Measurements from ENCODE around the gene HCN2. TPM values are rescaled to one million over a fixed set of nuclear protein-coding genes. Genes with fewer than 3 reads are reported as not detected.

The HCN2 gene
- total RNA-seq (2021) (1.5 and 2.0 TPM in 2 replicates), Bru-seq, nascent RNA (percentile 15 among the genes with signal in this experiment), BruChase-seq, experiment 1, labeled RNA remaining after a 2-hour chase (percentile 20 among the genes with signal in this experiment), BruChase-seq, experiment 2, labeled RNA remaining after a 6-hour chase (percentile 47 among the genes with signal in this experiment)
- long read RNA-seq = 0 reads

GRCh38 chr19:589693-590395 lies at the start of gene HCN2:
HCN2 (plus strand) TSS chr19:589881; CDS start chr19:589946, 65 bp downstream.
- Histone ChIP-seq H2AFZ (no peak within 1 kb of the TSS), H3K4me1 (replicated peaks; ENCODE audit: insufficient read depth) (peaks cover 15% of the 10 kb centered on the region; the same call in 1 of the 2 replicates), H3K4me3 (peak within 1 kb of the TSS; percentile 24; the same call in 1 of the 2 replicates), H3K27me3 (ENCODE audit: insufficient read depth, low read depth) (peaks cover 18% of the 10 kb centered on the region), H4K20me1 (ENCODE audit: insufficient read depth) (peaks cover 8% of the 10 kb centered on the region), H3K9me3 (ENCODE audit: insufficient read depth, low read depth) (no peaks in the 10 kb centered on the region), H3F3A (ENCODE audit: insufficient read depth, low read depth) (peaks cover 30% of the 10 kb centered on the region; the same call in 1 of the 2 replicates), H3K79me2 (ENCODE audit: low read depth) (no peaks in the 10 kb centered on the region), H3K27ac (no peak within 1 kb of the TSS), H3K36me3 (ENCODE audit: low read depth) (no peaks in the 10 kb centered on the region), H3K9me2 (ENCODE audit: insufficient read depth) (no peaks in the 10 kb centered on the region), H3K4me2 (peak within 1 kb of the TSS; percentile 66)
- DNase-seq = no peak
- intact Hi-C loops (cut with micrococcal nuclease; ENCODE audit: unreplicated experiment) = loop anchor here (5.0 kb wide), 1 partner anchor 72 kb away; the partner anchor contains the start of gene RNF126
- ChIA-PET POLR2A (ENCODE audit: unreplicated experiment) (interaction anchor here (0.6 kb wide), 1 partner anchor 34 kb away, joined by 12 read pairs; no protein-coding TSS in a partner anchor), CTCF (interaction anchor here (0.7 kb wide), 1 partner anchor 210 kb away, joined by 3 read pairs; no protein-coding TSS in a partner anchor)
- BruUV-seq (replicated peaks) = no TSS peak
- TF ChIP-seq, protein P1, sequence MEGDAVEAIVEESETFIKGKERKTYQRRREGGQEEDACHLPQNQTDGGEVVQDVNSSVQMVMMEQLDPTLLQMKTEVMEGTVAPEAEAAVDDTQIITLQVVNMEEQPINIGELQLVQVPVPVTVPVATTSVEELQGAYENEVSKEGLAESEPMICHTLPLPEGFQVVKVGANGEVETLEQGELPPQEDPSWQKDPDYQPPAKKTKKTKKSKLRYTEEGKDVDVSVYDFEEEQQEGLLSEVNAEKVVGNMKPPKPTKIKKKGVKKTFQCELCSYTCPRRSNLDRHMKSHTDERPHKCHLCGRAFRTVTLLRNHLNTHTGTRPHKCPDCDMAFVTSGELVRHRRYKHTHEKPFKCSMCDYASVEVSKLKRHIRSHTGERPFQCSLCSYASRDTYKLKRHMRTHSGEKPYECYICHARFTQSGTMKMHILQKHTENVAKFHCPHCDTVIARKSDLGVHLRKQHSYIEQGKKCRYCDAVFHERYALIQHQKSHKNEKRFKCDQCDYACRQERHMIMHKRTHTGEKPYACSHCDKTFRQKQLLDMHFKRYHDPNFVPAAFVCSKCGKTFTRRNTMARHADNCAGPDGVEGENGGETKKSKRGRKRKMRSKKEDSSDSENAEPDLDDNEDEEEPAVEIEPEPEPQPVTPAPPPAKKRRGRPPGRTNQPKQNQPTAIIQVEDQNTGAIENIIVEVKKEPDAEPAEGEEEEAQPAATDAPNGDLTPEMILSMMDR (conservative IDR thresholded peaks at IDR 0.05) = no peak
- no peak for TF ChIP-seq EZH2 (IDR thresholded peaks at IDR 0.05; ENCODE audit: low read depth)

DNA sequence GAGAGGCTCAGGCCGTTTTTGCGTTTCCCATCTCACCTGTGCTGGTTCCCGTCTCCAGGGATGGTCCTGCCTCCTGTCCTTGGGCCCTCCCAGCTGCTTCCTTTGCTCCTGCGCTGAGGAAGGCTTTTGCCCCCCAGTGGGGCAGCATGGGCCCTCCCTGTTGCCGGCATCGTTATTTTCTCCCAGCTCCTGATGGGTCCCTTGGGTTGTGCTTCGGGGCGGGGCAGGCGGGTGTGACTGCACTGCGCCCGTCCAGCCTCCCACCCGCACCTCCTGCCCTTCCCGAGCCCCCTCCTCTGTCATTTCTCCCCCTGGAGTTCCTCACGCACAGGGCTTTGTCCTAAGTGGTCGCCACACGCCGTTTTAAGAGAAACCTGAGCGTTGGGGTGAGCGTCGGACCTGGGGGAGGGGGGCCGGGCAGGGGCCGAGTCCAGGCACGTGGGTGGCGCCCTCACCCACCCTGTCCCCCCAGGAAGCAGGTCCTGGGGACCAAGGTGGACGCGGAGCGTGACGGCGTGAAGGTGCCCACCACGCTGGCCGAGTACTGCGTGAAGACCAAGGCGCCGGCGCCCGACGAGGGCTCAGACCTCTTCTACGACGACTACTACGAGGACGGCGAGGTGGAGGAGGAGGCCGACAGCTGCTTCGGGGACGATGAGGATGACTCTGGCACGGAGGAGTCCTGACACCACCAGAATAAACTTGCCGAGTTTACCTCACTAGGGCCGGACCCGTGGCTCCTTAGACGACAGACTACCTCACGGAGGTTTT lies 48.6 kb upstream of the HCN2 start:
- H3K36me3 ChIP-seq (ENCODE audit: low read depth) = peaks cover 10% of the 10 kb centered on the region; the same call in 1 of the 2 replicates
- TF ChIP-seq, protein P1 (conservative IDR thresholded peaks at IDR 0.05) = no peak
- no peak for TF ChIP-seq EZH2 (IDR thresholded peaks at IDR 0.05; ENCODE audit: low read depth)
- intact Hi-C loops (cut with micrococcal nuclease; ENCODE audit: unreplicated experiment) = no loop called here
- POLR2A ChIA-PET (ENCODE audit: unreplicated experiment) = no interaction called here
- H3K4me2 ChIP-seq = no peak overlapping the region
- no TSS peak for BruUV-seq (replicated peaks)
- peaks cover 3% of the 10 kb centered on the region; the same call in 1 of the 2 replicates for H3K4me1 ChIP-seq (replicated peaks; ENCODE audit: insufficient read depth)
- peaks cover 6% of the 10 kb centered on the region; the same call in 1 of the 2 replicates for H3F3A ChIP-seq (ENCODE audit: insufficient read depth, low read depth)
- no peak overlapping the region for H2AFZ ChIP-seq
- CTCF ChIA-PET = no interaction called here
- no peaks in the 10 kb centered on the region for H3K27me3 ChIP-seq (ENCODE audit: insufficient read depth, low read depth)
- H3K4me3 ChIP-seq = no peak overlapping the region
- DNase-seq = no peak
- H3K27ac ChIP-seq = no peak overlapping the region
- no peaks in the 10 kb centered on the region for H3K9me2 ChIP-seq (ENCODE audit: insufficient read depth)
- H3K9me3 ChIP-seq (ENCODE audit: insufficient read depth, low read depth) = no peaks in the 10 kb centered on the region
- peaks cover 22% of the 10 kb centered on the region for H4K20me1 ChIP-seq (ENCODE audit: insufficient read depth)
- peaks cover 5% of the 10 kb centered on the region for H3K79me2 ChIP-seq (ENCODE audit: low read depth)

DNA sequence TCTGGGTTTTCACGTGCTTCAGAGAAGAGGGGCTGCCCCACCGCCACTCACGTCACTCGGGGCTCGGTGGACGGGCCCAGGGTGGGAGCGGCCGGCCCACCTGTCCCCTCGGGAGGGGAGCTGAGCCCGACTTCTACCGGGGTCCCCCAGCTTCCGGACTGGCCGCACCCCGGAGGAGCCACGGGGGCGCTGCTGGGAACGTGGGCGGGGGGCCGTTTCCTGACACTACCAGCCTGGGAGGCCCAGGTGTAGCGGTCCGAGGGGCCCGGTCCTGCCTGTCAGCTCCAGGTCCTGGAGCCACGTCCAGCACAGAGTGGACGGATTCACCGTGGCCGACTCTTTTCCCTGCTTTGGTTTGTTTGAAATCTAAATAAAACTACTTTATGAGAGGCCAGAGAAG lies 48.0 kb upstream of the HCN2 start:
- ChIA-PET CTCF (no interaction called here), POLR2A (ENCODE audit: unreplicated experiment) (no interaction called here)
- no TSS peak for BruUV-seq (replicated peaks)
- no peak for DNase-seq
- Histone ChIP-seq H3K27me3 (ENCODE audit: insufficient read depth, low read depth) (no peaks in the 10 kb centered on the region), H3K79me2 (ENCODE audit: low read depth) (peaks cover under 1% of the 10 kb centered on the region; the same call in 1 of the 2 replicates), H3K9me2 (ENCODE audit: insufficient read depth) (no peaks in the 10 kb centered on the region), H3K36me3 (ENCODE audit: low read depth) (0 out of 2 replicates have a peak, but pooled peaks cover 4% of the 10 kb centered on the region), H2AFZ (no peak overlapping the region), H4K20me1 (ENCODE audit: insufficient read depth) (peaks cover 15% of the 10 kb centered on the region), H3K9me3 (ENCODE audit: insufficient read depth, low read depth) (no peaks in the 10 kb centered on the region), H3K4me2 (no peak overlapping the region), H3F3A (ENCODE audit: insufficient read depth, low read depth) (peaks cover 6% of the 10 kb centered on the region; the same call in 1 of the 2 replicates), H3K27ac (no peak overlapping the region), H3K4me3 (no peak overlapping the region), H3K4me1 (replicated peaks; ENCODE audit: insufficient read depth) (no peaks in the 10 kb centered on the region)
- no peak for TF ChIP-seq EZH2 (IDR thresholded peaks at IDR 0.05; ENCODE audit: low read depth)
- TF ChIP-seq, protein P1 (conservative IDR thresholded peaks at IDR 0.05) = no peak
- intact Hi-C loops (cut with micrococcal nuclease; ENCODE audit: unreplicated experiment) = no loop called here

Measured in PC-9 (cell line).